Activated CD4-positive, CD25-positive, alpha-beta regulatory T cell treated with anti-CD3 and anti-CD28 coated beads, Interleukin-2, amount 50 U/mL, for 16 hours (primary cell): ENCODE measurements around the gene RPUSD4.

ENCODE experiments used
- DNase-seq: peaks from one replicate; pipeline ENCODE4 v3.0.0-alpha.2; 2020; ENCODE audit warnings: low read depth, low spot score

Gene RPUSD4

GRCh38 chr11:126157326-126158030 lies 54.0 kb downstream of the RPUSD4 start:
- no peak for DNase-seq

GRCh38 chr11:126156814-126157213 lies 54.6 kb downstream of the RPUSD4 start:
- DNase-seq, result no peak

GRCh38 chr11:126155402-126156187 lies 55.9 kb downstream of the RPUSD4 start:
- DNase-seq, result no peak

GRCh38 chr11:126154691-126155090 lies 56.8 kb downstream of the RPUSD4 start:
- DNase-seq, result no peak

- DNase-seq, result no peak
These were observed 57.5 kb downstream of the RPUSD4 start for GRCh38 chr11:126153972-126154371.

- no peak for DNase-seq
These were observed 58.4 kb downstream of the RPUSD4 start for GRCh38 chr11:126153006-126153405.

- DNase-seq, result no peak
These were observed 58.9 kb downstream of the RPUSD4 start for GRCh38 chr11:126152586-126152985.

GRCh38 chr11:126152152-126152551 lies 59.3 kb downstream of the RPUSD4 start:
- no peak for DNase-seq
